HepG2 (cell line): ENCODE results near the gene PSMC2. TPM values are rescaled to one million over a fixed set of nuclear protein-coding genes. Genes with fewer than 3 reads are reported as not detected.

ENCODE experiments used
- ATAC-seq: fragments of 200-7000 bp; cut with Tn5 transposase; 3 replicates; pipeline ENCODE4 v1.9.1; 2020; ENCODE audit warnings: mild to moderate bottlenecking, moderate library complexity
- Bru-seq: library from RNA; stranded (reverse); fragments of 400-500 nt; gene quantifications from one replicate; lab custom pipeline; 2021; lab: Mats Ljungman, UMichigan
- BruChase-seq, 2 experiments: library from RNA; stranded (reverse); fragments of 400-500 nt; gene quantifications; one replicate each; lab custom pipeline; 2021; lab: Mats Ljungman, UMichigan
- BruUV-seq: library from RNA; stranded (reverse); fragments of 400-500 nt; replicated peaks from 2 replicates; lab custom pipeline; 2021; lab: Mats Ljungman, UMichigan
- CTCF ChIA-PET: fragments of 300-600 bp; formaldehyde crosslinking; extraction: SDS; loops from one replicate; lab custom pipeline; 2021; ENCODE audit warnings: low total read pairs, inconsistent platforms, low intra/inter-chr PET ratio; lab: Yijun Ruan, JAX
- POLR2A ChIA-PET: fragments of 350-600 bp; sonication (Branson Sonifier 250); formaldehyde crosslinking; loops from one replicate; lab custom pipeline; 2020; ENCODE audit warnings: antibody characterized with exemption, inconsistent platforms; lab: Yijun Ruan, JAX
- DNase-seq: peaks from one replicate; pipeline ENCODE4 v3.0.0-alpha.2; 2015; ENCODE audit warnings: low spot score
- FAIRE-seq: peaks from 3 replicates; lab custom pipeline; 2011; peaks lifted over from hg19 to GRCh38; lab: Jason Lieb, UNC
- H2AFZ ChIP-seq: one replicate; pipeline ENCODE4 v1.6.1; 2011; ENCODE audit warnings: low read length, inconsistent platforms
- H3K27ac ChIP-seq: fragments of 300-600 bp; 3 replicates; pipeline ENCODE4 v1.8.0; 2011; ENCODE audit warnings: mixed run types, mild to moderate bottlenecking, mixed read lengths, low read length, inconsistent platforms; ENCODE audit not compliant: insufficient read depth; ENCODE audit errors: extremely low read length
- H3K27me3 ChIP-seq, 2 experiments: fragments of 200-600 bp in 1 of 2; 2 replicates in 1 of 2; 3 replicates in 1 of 2; pipeline versions ENCODE4 v1.6.0 to v1.8.0; 2011; ENCODE audit warnings: low read length in 2 of 2, mild to moderate bottlenecking in 2 of 2, moderate library complexity in 2 of 2, inconsistent platforms in 1 of 2; ENCODE audit not compliant: insufficient read depth in 2 of 2, control insufficient read depth in 1 of 2
- H3K36me3 ChIP-seq, 2 experiments: fragments of 200-600 bp in 1 of 2; replicated peaks in 1 of 2; 2 replicates in 1 of 2; 3 replicates in 1 of 2; pipeline versions ENCODE4 v1.5.1 to v1.8.0; 2011; ENCODE audit warnings: low read length in 2 of 2, inconsistent platforms in 1 of 2; ENCODE audit not compliant: insufficient read depth in 2 of 2, control insufficient read depth in 1 of 2
- H3K4me1 ChIP-seq: 2 replicates; pipeline ENCODE4 v1.5.1; 2012; ENCODE audit warnings: low read length, inconsistent platforms; ENCODE audit not compliant: insufficient read depth
- H3K4me2 ChIP-seq: 2 replicates; pipeline ENCODE4 v1.6.0; 2011; ENCODE audit warnings: low read depth, low read length, inconsistent platforms
- H3K4me3 ChIP-seq, 3 experiments: fragments of 200-600 bp in 1 of 3; sonication (generic), shearing (Covaris generic) in 1 of 3; replicated peaks in 1 of 3; 2 replicates each; pipeline ENCODE4 v1.5.1; 2011 to 2016; ENCODE audit warnings: low read length in 3 of 3, inconsistent platforms in 2 of 3, low read depth in 2 of 3, mild to moderate bottlenecking in 2 of 3, control low read depth in 1 of 3, mixed read lengths in 1 of 3; ENCODE audit not compliant: insufficient read depth in 1 of 3
- H3K79me2 ChIP-seq: one replicate; pipeline ENCODE4 v1.6.1; 2011; ENCODE audit warnings: low read length, inconsistent platforms; ENCODE audit not compliant: insufficient read depth
- H3K9ac ChIP-seq: 2 replicates; pipeline ENCODE4 v1.6.0; 2011; ENCODE audit warnings: mild to moderate bottlenecking, low read depth, low read length, inconsistent platforms; ENCODE audit not compliant: insufficient read depth
- H3K9me3 ChIP-seq: 2 replicates; pipeline ENCODE4 v1.5.1; 2012; ENCODE audit warnings: mild to moderate bottlenecking, low read length
- H4K20me1 ChIP-seq: 2 replicates; pipeline ENCODE4 v1.6.0; 2011; ENCODE audit warnings: inconsistent platforms, mild to moderate bottlenecking, low read length, moderate library complexity; ENCODE audit not compliant: insufficient read depth
- CBX1 ChIP-seq: IDR thresholded peaks from one replicate; pipeline ENCODE4 v1.6.1; 2016; ENCODE audit warnings: antibody characterized with exemption, low read depth
- ESRRA ChIP-seq: sonication (generic); formaldehyde crosslinking; IDR thresholded peaks from 2 replicates; pipeline ENCODE4 v1.5.1; 2020; ENCODE audit warnings: mild to moderate bottlenecking, low read depth, missing genetic modification reagents
- HHEX ChIP-seq: IDR thresholded peaks from 2 replicates; pipeline ENCODE4 v1.6.1; 2016; ENCODE audit warnings: control low read depth
- HNRNPLL ChIP-seq: fragments of 200-400 bp; formaldehyde crosslinking; IDR thresholded peaks from 2 replicates; pipeline ENCODE4 v1.6.1; 2017; ENCODE audit warnings: mild to moderate bottlenecking, low read depth, low read length; ENCODE audit not compliant: poor library complexity, severe bottlenecking
- PHF5A ChIP-seq: IDR thresholded peaks from one replicate; pipeline ENCODE4 v1.6.1; 2018; ENCODE audit warnings: low read depth, missing genetic modification reagents; ENCODE audit not compliant: unreplicated experiment
- RARA ChIP-seq: IDR thresholded peaks from 2 replicates; pipeline ENCODE4 v1.6.1; 2016; ENCODE audit warnings: missing genetic modification reagents, missing compliant biosample characterization
- SOX13 ChIP-seq, 3 experiments: fragments of 450-650 bp in 1 of 3; sonication (generic) in 1 of 3; formaldehyde crosslinking in 1 of 3; IDR thresholded peaks in 2 of 3; conservative IDR thresholded peaks in 1 of 3; 2 replicates each; pipeline versions ENCODE4 v1.5.0 to v1.6.1; 2016 to 2020; ENCODE audit warnings: antibody characterized with exemption in 1 of 3, mild to moderate bottlenecking in 1 of 3, missing compliant biosample characterization in 1 of 3, missing genetic modification reagents in 1 of 3, moderate library complexity in 1 of 3
- SOX5 ChIP-seq: IDR thresholded peaks from 2 replicates; pipeline ENCODE4 v1.6.1; 2016; ENCODE audit warnings: borderline replicate concordance
- SP2 ChIP-seq: sonication (generic); formaldehyde crosslinking; IDR thresholded peaks from 2 replicates; pipeline ENCODE4 v1.5.1; 2020; ENCODE audit warnings: mild to moderate bottlenecking, missing genetic modification reagents
- SYNCRIP ChIP-seq: fragments of 200-400 bp; formaldehyde crosslinking; IDR thresholded peaks from 2 replicates; pipeline ENCODE4 v1.6.1; 2018; ENCODE audit warnings: mild to moderate bottlenecking, low read depth, low read length; ENCODE audit not compliant: insufficient read depth
- THYN1 ChIP-seq: sonication (generic); formaldehyde crosslinking; IDR thresholded peaks from 2 replicates; pipeline ENCODE4 v1.8.1; 2023; ENCODE audit warnings: low read depth, mild to moderate bottlenecking, moderate library complexity, missing genetic modification reagents, borderline replicate concordance
- ZFP1 ChIP-seq: IDR thresholded peaks from 2 replicates; pipeline ENCODE4 v1.6.1; 2016
- ZKSCAN5 ChIP-seq: sonication (generic); formaldehyde crosslinking; IDR thresholded peaks from 2 replicates; pipeline ENCODE4 v1.5.1; 2020; ENCODE audit warnings: mild to moderate bottlenecking, missing genetic modification reagents
- ZNF44 ChIP-seq: sonication (generic); formaldehyde crosslinking; IDR thresholded peaks from 2 replicates; pipeline ENCODE4 v1.5.1; 2020; ENCODE audit warnings: mild to moderate bottlenecking, missing genetic modification reagents
- WGBS: methylation state at CpG from one replicate; pipeline ENCODE4 v1.1.6; 2017; ENCODE audit warnings: low lambda C conversion rate; 5-methylcytosine and 5-hydroxymethylcytosine counted together
- in situ Hi-C: cut with HindIII; loops from 2 replicates; pipeline ENCODE4 v1.10.0; 2017; ENCODE audit warnings: low pct_unique_long_range_greater_than_20kb; ENCODE audit not compliant: extremely low pct_ligation_motif_present
- intact Hi-C: fragments of 100-400 bp; cut with micrococcal nuclease; formaldehyde crosslinking; loops from one replicate; pipeline ENCODE4 v1.10.0; 2022; ENCODE audit not compliant: unreplicated experiment
- long read RNA-seq, 2 experiments: library from RNA in 1 of 2; library from polyadenylated mRNA in 1 of 2; stranded (forward) in 1 of 2; unstranded in 1 of 2; transcript quantifications; one replicate each; pipeline ENCODE4 v2.0.0, GENCODE V29; 2019 to 2022
- polyA minus RNA-seq, 3 experiments: library from RNA; depleted of rRNA, polyadenylated mRNA; stranded (reverse); fragments of >200 nt; gene quantifications; 2 replicates each; pipeline ENCODE4 v1.2.3, GENCODE V29; 2011; ENCODE audit warnings: low replicate concordance in 1 of 3
- polyA plus RNA-seq, 8 experiments: library from polyadenylated mRNA; depleted of rRNA in 3 of 8; stranded (reverse) in 7 of 8; unstranded in 1 of 8; fragments of >200 nt; fragmentation: Illumina TruSeq in 4 of 8; extraction: Trizol in 4 of 8; gene quantifications; 2 replicates each; pipeline versions ENCODE4 v1.2.1 to v1.2.3, GENCODE V29; 2011 to 2016; ENCODE audit warnings: low read depth in 4 of 8, missing spikeins in 1 of 8, mixed read lengths in 1 of 8; ENCODE audit not compliant: insufficient read depth in 1 of 8
- total RNA-seq, 5 experiments: library from RNA; depleted of rRNA; stranded (reverse); fragments of >200 nt; fragmentation: Illumina TruSeq; extraction: Trizol; gene quantifications; 2 replicates each; pipeline ENCODE4 v1.2.3, GENCODE V29; 2016; ENCODE audit warnings: low read depth in 1 of 5
- TF ChIP-seq, protein P1 (sequence below): sonication (generic); formaldehyde crosslinking; IDR thresholded peaks from 2 replicates; pipeline ENCODE4 v1.4.0; 2020; ENCODE audit warnings: missing genetic modification reagents, low read depth, mild to moderate bottlenecking, borderline replicate concordance
- TF ChIP-seq, protein P2 (sequence below): sonication (generic); formaldehyde crosslinking; IDR thresholded peaks from 2 replicates; pipeline ENCODE4 v1.4.0; 2020; ENCODE audit warnings: mild to moderate bottlenecking, missing genetic modification reagents

PSMC2 gene
- total RNA-seq (2016; rRNA removed; fragmentation: Illumina TruSeq; extraction: Trizol) = 181 and 288 TPM in 2 replicates
- total RNA-seq (2016; cell fraction: cytosol; rRNA removed; fragmentation: Illumina TruSeq; extraction: Trizol; ENCODE audit: low read depth) = 22.7 and 25.6 TPM in 2 replicates
- total RNA-seq (2016; cell fraction: insoluble cytoplasmic fraction; rRNA removed; fragmentation: Illumina TruSeq; extraction: Trizol) = 191 and 295 TPM in 2 replicates
- 36.5 and 44.0 TPM in 2 replicates for total RNA-seq (2016; cell fraction: membrane; rRNA removed; fragmentation: Illumina TruSeq; extraction: Trizol)
- 73.2 and 83.1 TPM in 2 replicates for total RNA-seq (2016; cell fraction: nucleus; rRNA removed; fragmentation: Illumina TruSeq; extraction: Trizol)
- 70.3 and 89.9 TPM in 2 replicates for polyA plus RNA-seq (2011; rRNA removed)
- polyA plus RNA-seq (2011; cell fraction: cytosol; rRNA removed) = 53.2 and 76.5 TPM in 2 replicates
- 35.8 and 47.8 TPM in 2 replicates for polyA plus RNA-seq (2011; cell fraction: nucleus; rRNA removed)
- 100 and 112 TPM in 2 replicates for polyA plus RNA-seq (2012)
- polyA plus RNA-seq (2016; cell fraction: cytosol; fragmentation: Illumina TruSeq; extraction: Trizol; ENCODE audit: low read depth) = 21.0 and 23.6 TPM in 2 replicates
- polyA plus RNA-seq (2016; cell fraction: insoluble cytoplasmic fraction; fragmentation: Illumina TruSeq; extraction: Trizol; ENCODE audit: low read depth) = 244 and 257 TPM in 2 replicates
- 23.1 and 25.0 TPM in 2 replicates for polyA plus RNA-seq (2016; cell fraction: membrane; fragmentation: Illumina TruSeq; extraction: Trizol; ENCODE audit: low read depth)
- polyA plus RNA-seq (2016; cell fraction: nucleus; fragmentation: Illumina TruSeq; extraction: Trizol; ENCODE audit: insufficient read depth, low read depth) = 89.9 and 94.6 TPM in 2 replicates
- polyA minus RNA-seq (2011; rRNA and poly(A)+ RNA removed; ENCODE audit: low replicate concordance) = 20.2 and 53.5 TPM in 2 replicates
- polyA minus RNA-seq (2011; cell fraction: cytosol; rRNA and poly(A)+ RNA removed) = 39.5 and 47.1 TPM in 2 replicates
- polyA minus RNA-seq (2011; cell fraction: nucleus; rRNA and poly(A)+ RNA removed) = 21.0 and 44.4 TPM in 2 replicates
- Bru-seq, nascent RNA = percentile 80 among the genes with signal in this experiment
- percentile 87 among the genes with signal in this experiment for BruChase-seq, experiment 1, labeled RNA remaining after a 6-hour chase
- percentile 83 among the genes with signal in this experiment for BruChase-seq, experiment 2, labeled RNA remaining after a 2-hour chase
- long read RNA-seq, experiment 1, transcript PSMC2-201 (12 exons, 2,637 nt) = major isoform, 102 of 121 reads
- long read RNA-seq, experiment 1, partial matches to known transcripts = 8 of 121 reads
- long read RNA-seq, experiment 1, other reads (novel, unspliced or antisense) = 11 of 121 reads
- long read RNA-seq, experiment 2, transcript PSMC2-201 (12 exons, 2,637 nt) = major isoform, 82 of 132 reads
- long read RNA-seq, experiment 2, partial matches to known transcripts = 18 of 132 reads
- long read RNA-seq, experiment 2, other reads (novel, unspliced or antisense) = 32 of 132 reads

DNA sequence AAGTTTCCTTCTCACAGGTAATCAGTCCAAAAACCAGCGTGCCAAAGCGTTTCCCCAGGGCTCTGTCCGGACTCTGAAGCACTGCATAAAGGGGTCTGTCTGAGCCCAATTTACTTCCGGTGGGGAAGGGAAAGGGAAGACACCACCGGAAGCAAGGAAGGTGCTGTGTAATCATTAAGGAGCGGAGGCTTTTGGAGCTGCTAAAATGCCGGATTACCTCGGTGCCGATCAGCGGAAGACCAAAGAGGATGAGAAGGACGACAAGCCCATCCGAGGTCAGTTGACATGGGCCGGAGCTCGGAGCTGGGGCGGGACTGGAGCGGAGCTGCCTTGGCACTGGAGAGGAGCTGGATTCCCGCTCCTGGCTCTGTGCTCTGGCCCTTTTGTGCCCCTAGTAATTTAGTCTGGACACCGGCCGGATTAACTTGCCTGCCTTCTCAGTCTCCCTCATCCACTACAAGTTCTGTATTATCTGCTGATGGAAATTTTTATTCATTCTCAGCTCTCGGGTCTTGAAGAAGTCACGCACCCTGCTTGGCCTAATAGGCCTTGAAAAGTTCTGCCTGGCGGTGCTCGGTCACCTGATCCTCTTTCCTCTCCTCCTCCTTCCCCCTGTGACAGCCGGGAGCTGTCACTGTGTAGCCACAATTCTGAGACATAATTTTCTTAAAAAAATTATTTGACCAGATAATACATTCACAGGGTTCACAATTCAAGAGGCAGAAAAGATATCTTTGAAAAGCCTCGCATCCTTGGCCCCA, at the start of gene PSMC2:
Gene PSMC2 (plus strand): TSS at position 137 of the 761 bp plus-strand sequence. CDS start 69 bp downstream, at position 206.
- Histone ChIP-seq H3K9ac (peak within 1 kb of the TSS; percentile 94), H3K4me1 (peaks cover 53% of the 10 kb centered on the region), H3K27me3 (no peaks in the 10 kb centered on the region; a peak in 1 of 5 replicates), H4K20me1 (peaks cover 7% of the 10 kb centered on the region; the same call in 1 of the 2 replicates), H3K4me2 (peak within 1 kb of the TSS; percentile 88), H2AFZ (peak within 1 kb of the TSS; percentile 42), H3K27ac (peak within 1 kb of the TSS; percentile 88), H3K36me3 (peaks cover under 1 to 7% of the 10 kb centered on the region in 2 experiments; a peak in 3 of 5 replicates), H3K79me2 (peaks cover 71% of the 10 kb centered on the region), H3K9me3 (no peaks in the 10 kb centered on the region), H3K4me3 (peak within 1 kb of the TSS; percentile 82 to 99 (median 96))
- in situ Hi-C loops = loop anchor here (10.0 kb wide), 1 partner anchor 57 kb away; no protein-coding TSS in a partner anchor
- BruUV-seq = TSS peak; percentile 81
- intact Hi-C loops = no loop called here
- peak; percentile 81 for FAIRE-seq
- CTCF ChIA-PET = no interaction called here
- peak; percentile 92 for DNase-seq
- WGBS = 1% methylated on average over 14 of the region's 25 CpGs
- peak; percentile 88 for ATAC-seq
- POLR2A ChIA-PET = interaction anchor here (0.8 to 1.4 kb wide), 4 partner anchors 9 to 59 kb away, joined by 3 to 13 read pairs (median 4); no protein-coding TSS in a partner anchor
- TF ChIP-seq ZNF44 (CRISPR knock-in tag) = no peak; the same call in 1 of the 2 replicates
- peak; percentile 45 for TF ChIP-seq PHF5A (CRISPR knock-in tag)
- TF ChIP-seq CBX1 = no peak
- TF ChIP-seq RARA (CRISPR knock-in tag) = 0 out of 2 replicates have a peak, but pooled peaks have one; percentile 31
- no peak for TF ChIP-seq HHEX (CRISPR knock-in tag)
- no peak for TF ChIP-seq ESRRA (CRISPR knock-in tag)
- TF ChIP-seq, protein P1, sequence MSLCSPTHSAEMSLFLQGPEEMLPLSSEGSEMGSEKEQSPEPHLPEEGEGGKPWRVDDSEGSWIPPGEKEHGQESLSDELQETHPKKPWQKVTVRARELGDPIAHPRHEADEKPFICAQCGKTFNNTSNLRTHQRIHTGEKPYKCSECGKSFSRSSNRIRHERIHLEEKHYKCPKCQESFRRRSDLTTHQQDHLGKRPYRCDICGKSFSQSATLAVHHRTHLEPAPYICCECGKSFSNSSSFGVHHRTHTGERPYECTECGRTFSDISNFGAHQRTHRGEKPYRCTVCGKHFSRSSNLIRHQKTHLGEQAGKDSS (CRISPR knock-in tag) = no peak
- no peak for TF ChIP-seq SOX13 (IDR thresholded peaks at IDR 0.05)
- TF ChIP-seq SOX13 (CRISPR knock-in tag; conservative IDR thresholded peaks at IDR 0.05 in 1 of 2, IDR thresholded peaks at IDR 0.05 in 1 of 2) = peak in 1 of 2 experiments; percentile 14; a peak in 1 of 4 replicates
- TF ChIP-seq ZKSCAN5 (CRISPR knock-in tag) = no peak
- TF ChIP-seq SOX5 (CRISPR knock-in tag) = 0 out of 2 replicates have a peak, but pooled peaks have one; percentile 19
- TF ChIP-seq SP2 (CRISPR knock-in tag) = no peak
- TF ChIP-seq, protein P2, sequence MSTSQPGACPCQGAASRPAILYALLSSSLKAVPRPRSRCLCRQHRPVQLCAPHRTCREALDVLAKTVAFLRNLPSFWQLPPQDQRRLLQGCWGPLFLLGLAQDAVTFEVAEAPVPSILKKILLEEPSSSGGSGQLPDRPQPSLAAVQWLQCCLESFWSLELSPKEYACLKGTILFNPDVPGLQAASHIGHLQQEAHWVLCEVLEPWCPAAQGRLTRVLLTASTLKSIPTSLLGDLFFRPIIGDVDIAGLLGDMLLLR (CRISPR knock-in tag) = no peak
- TF ChIP-seq ZFP1 (CRISPR knock-in tag) = no peak
- TF ChIP-seq THYN1 = no peak
- no peak for TF ChIP-seq SYNCRIP
- TF ChIP-seq HNRNPLL = no peak
